Gastrocnemius medialis (tissue), 4 donors: Measurements from ENCODE around the gene ERICH3. TPM values are rescaled to one million over a fixed set of nuclear protein-coding genes. Genes with fewer than 3 reads are reported as not detected.

Experiments used
- ATAC-seq, 2 donors: fragments of 150-250 bp; one replicate each; pipeline ENCODE4 v1.9.1; 2016
- DNase-seq, 2 donors: peaks; one replicate each; pipeline ENCODE4 v3.0.0-alpha.2; 2019
- H3K27ac ChIP-seq, 4 donors: fragments of 200-600 bp; sonication (generic); 1 replicate in 1 of 4; 2 replicates in 3 of 4; pipeline ENCODE4 v1.5.1; 2016 to 2018; ENCODE audit warnings: mild to moderate bottlenecking in 2 of 4, moderate library complexity in 1 of 4
- H3K27me3 ChIP-seq, 3 donors: fragments of 200-600 bp; sonication (generic) in 2 of 3; 1 replicate in 1 of 3; 2 replicates in 2 of 3; pipeline versions ENCODE4 v1.5.1 to v1.6.0; 2016 to 2019; ENCODE audit warnings: mild to moderate bottlenecking in 1 of 3, moderate library complexity in 1 of 3
- H3K36me3 ChIP-seq, 2 donors: fragments of 200-600 bp; sonication (generic) in 1 of 2; one replicate each; pipeline ENCODE4 v1.5.1; 2017 to 2018
- H3K4me1 ChIP-seq, 2 donors: fragments of 200-600 bp; sonication (generic) in 1 of 2; one replicate each; pipeline ENCODE4 v1.5.1; 2016 to 2017; ENCODE audit warnings: mild to moderate bottlenecking in 2 of 2
- H3K4me3 ChIP-seq, 4 donors: fragments of 200-600 bp; sonication (generic) in 3 of 4; 1 replicate in 1 of 4; 2 replicates in 3 of 4; pipeline ENCODE4 v1.5.1; 2016 to 2019; ENCODE audit warnings: mild to moderate bottlenecking in 2 of 4
- H3K9me3 ChIP-seq, 3 donors: fragments of 200-600 bp; sonication (generic) in 2 of 3; 1 replicate in 1 of 3; 2 replicates in 2 of 3; pipeline ENCODE4 v1.5.1; 2016 to 2019
- CTCF ChIP-seq, 5 experiments: fragments of 450-650 bp in 3 of 5; fragments of 200-600 bp in 2 of 5; sonication (generic) in 2 of 5; IDR thresholded peaks in 4 of 5; conservative IDR thresholded peaks in 1 of 5; 1 replicate in 4 of 5; 2 replicates in 1 of 5; pipeline ENCODE4 v1.5.1; 2016 to 2019; ENCODE audit warnings: antibody characterized with exemption in 5 of 5, mild to moderate bottlenecking in 3 of 5, moderate library complexity in 3 of 5
- POLR2A ChIP-seq, 2 donors: fragments of 450-650 bp; IDR thresholded peaks; one replicate each; pipeline ENCODE4 v1.6.1; 2017; ENCODE audit warnings: antibody characterized with exemption in 2 of 2, mild to moderate bottlenecking in 2 of 2, moderate library complexity in 2 of 2
- in situ Hi-C, 4 donors: fragments of 200-750 bp; cut with MboI; loops; one replicate each; pipeline versions ENCODE4 v1.15.0 to v1.8.0; 2017; ENCODE audit warnings: low sequenced_read_pairs in 4 of 4
- intact Hi-C: fragments of 100-400 bp; cut with DNase I; formaldehyde crosslinking; loops from one replicate; pipeline ENCODE4 v1.15.1; 2023; ENCODE audit warnings: low total_unique reads
- total RNA-seq, 4 donors: library from RNA; depleted of rRNA; stranded (reverse); fragments of >200 nt; gene quantifications; one replicate each; pipeline versions ENCODE4 v1.1.0 to v1.2.3, GENCODE V29; 2016

The ERICH3 gene
- total RNA-seq, 4 donors from 2014 or later, result not detected

GRCh38 chr1:74690909-74691308 is 17.3 kb upstream of the ERICH3 start:
- H3K27me3 ChIP-seq, result no peaks in the 10 kb centered on the region
- no peaks in the 10 kb centered on the region for H3K9me3 ChIP-seq
- intact Hi-C loops, result no loop called here
- ATAC-seq, result no peak
- TF ChIP-seq CTCF (IDR thresholded peaks at IDR 0.05 in 4 of 5, conservative IDR thresholded peaks at IDR 0.05 in 1 of 5) (no peak), POLR2A (IDR thresholded peaks at IDR 0.05) (no peak)
- in situ Hi-C loops, result no loop called here
- no peak overlapping the region for H3K4me3 ChIP-seq
- DNase-seq, result no peak
- H3K27ac ChIP-seq, result no peak overlapping the region
- H3K4me1 ChIP-seq, result no peaks in the 10 kb centered on the region
- H3K36me3 ChIP-seq, result no peaks in the 10 kb centered on the region

- Histone ChIP-seq H3K4me3 (no peak overlapping the region), H3K4me1 (no peaks in the 10 kb centered on the region), H3K36me3 (no peaks in the 10 kb centered on the region), H3K27me3 (no peaks in the 10 kb centered on the region), H3K9me3 (no peaks in the 10 kb centered on the region), H3K27ac (no peak overlapping the region)
- DNase-seq (no peak), ATAC-seq (no peak)
- in situ Hi-C loops, result no loop called here
- intact Hi-C loops, result no loop called here
- no peak for TF ChIP-seq POLR2A (IDR thresholded peaks at IDR 0.05)
- no peak for TF ChIP-seq CTCF (IDR thresholded peaks at IDR 0.05 in 4 of 5, conservative IDR thresholded peaks at IDR 0.05 in 1 of 5)
These were observed 16.7 kb upstream of the ERICH3 start for GRCh38 chr1:74690364-74690696.

- H3K36me3 ChIP-seq, result no peaks in the 10 kb centered on the region
- H3K27ac ChIP-seq, result no peak overlapping the region
- no peaks in the 10 kb centered on the region for H3K9me3 ChIP-seq
- no peaks in the 10 kb centered on the region for H3K27me3 ChIP-seq
- TF ChIP-seq POLR2A (IDR thresholded peaks at IDR 0.05) (no peak), CTCF (IDR thresholded peaks at IDR 0.05 in 4 of 5, conservative IDR thresholded peaks at IDR 0.05 in 1 of 5) (peak; percentile 43 to 78 (median 55))
- ATAC-seq (peak in 1 of 2 donors; percentile 18), DNase-seq (no peak)
- no peak overlapping the region for H3K4me3 ChIP-seq
- intact Hi-C loops (no loop called here), in situ Hi-C loops (no loop called here)
- H3K4me1 ChIP-seq, result no peaks in the 10 kb centered on the region
These were observed 16.2 kb upstream of the ERICH3 start for GRCh38 chr1:74689621-74690363.

GRCh38 chr1:74686928-74687327 is 13.3 kb upstream of the ERICH3 start:
- in situ Hi-C loops, result no loop called here
- DNase-seq, result no peak

More at GRCh38 chr1:74686928-74687327, 13.3 kb upstream of the ERICH3 start:
- no peaks in the 10 kb centered on the region for H3K27me3 ChIP-seq
- no peak for TF ChIP-seq CTCF (IDR thresholded peaks at IDR 0.05 in 4 of 5, conservative IDR thresholded peaks at IDR 0.05 in 1 of 5)
- TF ChIP-seq POLR2A (IDR thresholded peaks at IDR 0.05), result no peak
- no peak for ATAC-seq
- H3K9me3 ChIP-seq, result no peaks in the 10 kb centered on the region
- no peaks in the 10 kb centered on the region for H3K4me1 ChIP-seq
- no peak overlapping the region for H3K27ac ChIP-seq
- intact Hi-C loops, result no loop called here
- no peaks in the 10 kb centered on the region for H3K36me3 ChIP-seq
- H3K4me3 ChIP-seq, result no peak overlapping the region
